Fibroblast of villous mesenchyme (primary cell): Measurements from ENCODE around the gene XPR1. TPM values are rescaled to one million over a fixed set of nuclear protein-coding genes. Genes with fewer than 3 reads are reported as not detected.

Source experiments
- DNase-seq: peaks from one replicate; pipeline ENCODE4 v3.0.0-alpha.2; 2010; ENCODE audit warnings: low read depth
- H3K4me3 ChIP-seq: 2 replicates; pipeline ENCODE4 v1.5.1; 2011; ENCODE audit warnings: low read depth, mild to moderate bottlenecking, low read length
- total RNA-seq: library from RNA; depleted of rRNA; stranded (reverse); fragments of >200 nt; gene quantifications from 2 replicates; pipeline ENCODE4 v1.2.3, GENCODE V29; 2012
- TF ChIP-seq, protein P1 (sequence below): IDR thresholded peaks from 2 replicates; pipeline ENCODE4 v1.5.1; 2012; ENCODE audit warnings: low read depth, mild to moderate bottlenecking, low read length; ENCODE audit not compliant: insufficient read depth

Gene XPR1
- total RNA-seq, 1 donor, result 31.5 TPM

DNA sequence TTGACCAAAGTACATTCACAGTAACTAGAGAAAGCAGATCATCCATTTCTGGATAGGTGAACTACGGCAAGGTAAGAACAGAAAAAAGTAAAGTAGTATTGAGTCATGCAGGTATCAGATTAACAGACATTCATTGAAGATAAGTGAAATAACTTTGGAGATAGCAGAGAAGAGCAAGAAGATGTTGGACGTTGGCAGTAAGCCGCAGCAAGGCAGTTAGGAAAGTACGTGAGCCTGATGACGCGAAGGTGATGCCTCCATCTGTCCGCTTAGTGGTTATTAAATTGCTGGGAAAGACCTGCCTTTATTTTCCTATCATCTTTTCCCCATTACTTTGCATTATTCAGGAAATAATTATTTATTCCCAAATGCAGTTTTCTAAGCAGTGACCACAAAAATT, 256.0 kb downstream of the XPR1 start:
- no peak overlapping the region for H3K4me3 ChIP-seq
- no peak for DNase-seq
- TF ChIP-seq, protein P1, sequence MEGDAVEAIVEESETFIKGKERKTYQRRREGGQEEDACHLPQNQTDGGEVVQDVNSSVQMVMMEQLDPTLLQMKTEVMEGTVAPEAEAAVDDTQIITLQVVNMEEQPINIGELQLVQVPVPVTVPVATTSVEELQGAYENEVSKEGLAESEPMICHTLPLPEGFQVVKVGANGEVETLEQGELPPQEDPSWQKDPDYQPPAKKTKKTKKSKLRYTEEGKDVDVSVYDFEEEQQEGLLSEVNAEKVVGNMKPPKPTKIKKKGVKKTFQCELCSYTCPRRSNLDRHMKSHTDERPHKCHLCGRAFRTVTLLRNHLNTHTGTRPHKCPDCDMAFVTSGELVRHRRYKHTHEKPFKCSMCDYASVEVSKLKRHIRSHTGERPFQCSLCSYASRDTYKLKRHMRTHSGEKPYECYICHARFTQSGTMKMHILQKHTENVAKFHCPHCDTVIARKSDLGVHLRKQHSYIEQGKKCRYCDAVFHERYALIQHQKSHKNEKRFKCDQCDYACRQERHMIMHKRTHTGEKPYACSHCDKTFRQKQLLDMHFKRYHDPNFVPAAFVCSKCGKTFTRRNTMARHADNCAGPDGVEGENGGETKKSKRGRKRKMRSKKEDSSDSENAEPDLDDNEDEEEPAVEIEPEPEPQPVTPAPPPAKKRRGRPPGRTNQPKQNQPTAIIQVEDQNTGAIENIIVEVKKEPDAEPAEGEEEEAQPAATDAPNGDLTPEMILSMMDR, result no peak

DNA sequence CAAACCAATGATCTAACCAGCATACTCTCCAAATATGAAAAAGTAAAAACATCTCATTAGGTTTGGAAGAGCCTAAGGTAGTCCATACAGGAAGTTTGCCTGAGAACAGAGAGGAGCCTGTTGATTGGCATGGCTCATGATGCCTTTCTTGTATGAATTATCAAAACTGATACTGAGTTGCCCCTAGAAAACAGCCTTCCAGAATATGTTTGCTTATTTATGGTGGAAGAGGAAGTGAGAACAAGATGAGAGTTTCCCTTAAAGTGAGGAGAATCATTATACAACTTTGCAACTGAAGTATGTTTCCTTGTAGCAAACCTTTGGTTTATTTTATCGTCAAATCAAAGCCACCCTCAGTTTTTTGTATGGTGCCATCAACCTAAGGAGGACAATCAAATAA, 257.0 kb downstream of the XPR1 start:
- DNase-seq, result no peak
- TF ChIP-seq, protein P1, result no peak

DNA sequence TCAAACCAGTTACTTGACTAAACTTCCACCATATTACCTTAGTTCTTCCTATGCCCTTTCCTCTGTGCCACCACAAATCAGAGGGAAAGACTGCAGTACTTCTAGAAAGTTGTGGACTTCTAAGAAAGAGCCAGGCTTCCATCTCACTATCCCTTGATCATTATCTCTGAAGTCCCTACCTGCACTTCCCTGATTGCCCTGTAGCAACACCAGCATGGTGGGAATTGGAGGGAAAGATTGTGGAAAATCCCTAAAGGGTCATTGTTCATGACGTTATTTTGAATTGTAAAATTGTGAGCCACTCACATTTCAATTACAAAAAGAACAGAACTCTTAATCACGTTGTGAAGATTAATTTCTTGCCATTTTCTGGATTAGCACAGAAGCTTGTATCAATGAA, 257.5 kb downstream of the XPR1 start:
- TF ChIP-seq, protein P1, result no peak
- DNase-seq, result no peak
- no peak overlapping the region for H3K4me3 ChIP-seq

More for the DNA sequence above, 257.0 kb downstream of the XPR1 start:
- H3K4me3 ChIP-seq, result no peak overlapping the region

DNA sequence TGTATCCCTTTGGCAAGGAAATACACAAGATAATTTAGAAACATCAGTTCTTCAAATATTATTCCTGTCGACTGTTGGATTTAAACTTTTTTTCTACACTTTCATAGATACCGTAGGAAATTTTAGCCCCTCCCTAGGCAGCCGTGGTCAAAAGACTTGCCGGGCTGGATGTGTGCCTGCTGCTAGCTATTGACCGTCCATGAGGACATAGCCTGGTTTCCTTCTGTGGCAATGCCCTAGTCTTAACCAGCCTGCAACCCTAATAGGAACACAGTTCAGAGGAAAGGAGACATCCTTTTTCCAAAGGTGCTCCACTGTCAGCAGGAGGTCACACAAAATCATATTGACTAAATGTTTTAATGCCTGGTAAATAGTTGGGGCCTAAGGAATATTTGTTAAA, 260.4 kb downstream of the XPR1 start:
- DNase-seq, result no peak
- TF ChIP-seq, protein P1, result no peak
- H3K4me3 ChIP-seq, result no peak overlapping the region

DNA sequence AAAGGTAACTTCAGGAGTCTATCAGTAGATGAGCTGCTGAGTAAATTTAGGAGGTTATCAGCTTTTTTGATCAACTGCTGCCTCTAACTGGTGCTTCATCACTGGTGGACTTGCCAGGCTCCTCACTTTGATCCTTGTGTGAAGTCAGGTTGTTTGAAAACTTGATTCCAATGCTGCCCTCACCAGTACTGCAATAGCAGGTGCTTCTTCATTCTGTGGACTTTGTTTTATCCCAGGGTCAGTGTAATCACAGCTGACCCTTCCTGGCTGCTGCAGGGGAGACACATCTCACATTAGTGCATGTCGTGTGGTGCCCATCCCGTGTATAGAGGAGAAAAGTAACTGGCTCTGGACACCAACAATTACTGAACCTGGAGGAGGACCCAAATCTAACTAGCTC, 260.9 kb downstream of the XPR1 start:
- no peak overlapping the region for H3K4me3 ChIP-seq
- TF ChIP-seq, protein P1, result no peak
- DNase-seq, result no peak

DNA sequence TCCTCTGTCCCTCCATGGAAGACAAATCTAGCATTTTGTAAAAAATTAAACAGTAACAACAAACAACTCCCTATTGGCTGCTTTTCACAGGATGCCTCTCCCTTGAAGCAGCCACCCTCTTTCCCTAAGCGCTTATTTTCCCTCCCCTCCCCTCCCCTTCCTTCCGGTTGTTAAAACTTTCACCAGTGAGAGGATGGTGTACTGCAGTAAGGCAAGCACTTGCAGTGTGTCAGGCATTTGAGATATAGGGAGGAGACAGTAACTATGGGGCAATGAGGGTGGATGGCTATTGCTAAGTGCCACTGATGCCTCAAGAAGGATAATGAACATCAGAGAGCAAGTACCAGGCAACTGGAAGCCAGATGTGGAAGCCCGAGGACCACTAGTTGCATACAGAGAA, 261.8 kb downstream of the XPR1 start:
- no peak overlapping the region for H3K4me3 ChIP-seq
- TF ChIP-seq, protein P1, result no peak
- DNase-seq, result no peak

DNA sequence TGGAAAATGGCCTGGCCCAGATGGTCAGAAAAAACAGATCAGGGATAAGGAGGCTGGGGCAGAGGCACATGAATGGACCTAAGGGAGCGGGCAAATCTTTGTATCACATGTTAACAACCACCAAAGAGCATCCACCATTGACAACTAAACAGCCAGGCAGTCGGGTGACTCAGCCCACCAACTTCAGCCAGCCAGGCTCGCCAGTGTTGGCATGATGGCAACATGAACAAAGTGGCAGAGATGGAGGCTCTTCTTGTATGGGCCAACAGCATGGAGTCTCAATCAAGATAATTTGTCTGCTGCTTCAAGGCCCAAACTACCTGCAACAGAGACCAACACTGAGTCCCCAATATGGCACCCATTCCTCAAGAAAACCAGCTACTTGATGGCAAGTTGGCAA, 264.3 kb downstream of the XPR1 start:
- no peak overlapping the region for H3K4me3 ChIP-seq
- TF ChIP-seq, protein P1, result no peak

More for the DNA sequence above, 264.3 kb downstream of the XPR1 start:
- DNase-seq, result no peak
